Activated naive CD8-positive, alpha-beta T cell treated with anti-CD3 and anti-CD28 coated beads, Interleukin-2, amount 10 ng/mL, durations not matched to agents 7 days and 5 days (primary cell): ENCODE data around the gene CCT5. TPM values are rescaled to one million over a fixed set of nuclear protein-coding genes. Genes with fewer than 3 reads are reported as not detected.
"Not testable (repeated sequence)": the region's sequence is repeated elsewhere in the genome, so short reads cannot be mapped to it uniquely, and the experiment has no call there.

ENCODE experiments used
- ATAC-seq: fragments of 150-1000 bp; cut with Tn5 transposase; one replicate; pipeline ENCODE4 v1.10.0; 2021; ENCODE audit warnings: low read depth, moderate library complexity
- POLR2A ChIA-PET: fragments of 350-600 bp; sonication (Branson Sonifier 250); formaldehyde crosslinking; loops from one replicate; lab custom pipeline; 2021; ENCODE audit warnings: antibody characterized with exemption; lab: Charles Lee
- DNase-seq: peaks from one replicate; pipeline ENCODE4 v3.0.0; 2021
- H3K27ac Mint-ChIP-seq: one replicate; pipeline ENCODE4 v1.8.0; 2022; ENCODE audit warnings: mild to moderate bottlenecking, mixed read lengths
- H3K27me3 Mint-ChIP-seq: one replicate; pipeline ENCODE4 v1.8.0; 2022; ENCODE audit warnings: mild to moderate bottlenecking, moderate library complexity, mixed read lengths
- H3K36me3 Mint-ChIP-seq: one replicate; pipeline ENCODE4 v1.8.0; 2021; ENCODE audit warnings: mild to moderate bottlenecking, mixed read lengths
- H3K4me1 Mint-ChIP-seq: one replicate; pipeline ENCODE4 v1.8.0; 2021; ENCODE audit warnings: mixed read lengths
- H3K4me3 Mint-ChIP-seq: one replicate; pipeline ENCODE4 v1.8.0; 2022; ENCODE audit warnings: mild to moderate bottlenecking, moderate library complexity, mixed read lengths
- H3K9me3 Mint-ChIP-seq: one replicate; pipeline ENCODE4 v1.8.0; 2021; ENCODE audit warnings: mixed read lengths
- total RNA-seq, 2 experiments: library from RNA; stranded (reverse); gene quantifications; one replicate each; pipeline ENCODE4 v1.2.3, GENCODE V29; 2021

CCT5 gene
- total RNA-seq, 2 experiments from 2014 or later, result 170 to 182 TPM

- H3K27ac Mint-ChIP-seq, result no peak overlapping the region
- peaks cover 29% of the 10 kb centered on the region for H3K27me3 Mint-ChIP-seq
- POLR2A ChIA-PET, result interaction anchor here (0.6 kb wide), 2 partner anchors 12 to 54 kb away, joined by 3 to 4 read pairs; partner anchors contain the start of gene ATPSCKMT
- no peaks in the 10 kb centered on the region for H3K9me3 Mint-ChIP-seq
- H3K4me1 Mint-ChIP-seq, result peaks cover 9% of the 10 kb centered on the region
- peaks cover 2% of the 10 kb centered on the region for H3K36me3 Mint-ChIP-seq
- DNase-seq (no peak), ATAC-seq (no peak)
- H3K4me3 Mint-ChIP-seq, result no peak overlapping the region
Measured at GRCh38 chr5:10303699-10304170, 53.7 kb downstream of the CCT5 start.

GRCh38 chr5:10304932-10305331 is 54.9 kb downstream of the CCT5 start:
- Mint-ChIP-seq H3K27me3 (peaks cover 34% of the 10 kb centered on the region), H3K27ac (no peak overlapping the region), H3K4me1 (peaks cover 9% of the 10 kb centered on the region), H3K36me3 (peaks cover under 1% of the 10 kb centered on the region), H3K9me3 (no peaks in the 10 kb centered on the region), H3K4me3 (no peak overlapping the region)
- POLR2A ChIA-PET, result interaction anchor here (0.7 kb wide), 1 partner anchor 48 kb away, joined by 3 read pairs; no protein-coding TSS in a partner anchor
- no peak for ATAC-seq
- no peak for DNase-seq

GRCh38 chr5:10306114-10306513 is 56.0 kb downstream of the CCT5 start:
- no peaks in the 10 kb centered on the region for H3K36me3 Mint-ChIP-seq
- DNase-seq (no peak), ATAC-seq (no peak)
- no peak overlapping the region for H3K4me3 Mint-ChIP-seq
- H3K27ac Mint-ChIP-seq, result no peak overlapping the region
- H3K4me1 Mint-ChIP-seq, result peaks cover 9% of the 10 kb centered on the region
- POLR2A ChIA-PET, result no interaction called here
- H3K27me3 Mint-ChIP-seq, result peaks cover 34% of the 10 kb centered on the region
- no peaks in the 10 kb centered on the region for H3K9me3 Mint-ChIP-seq

GRCh38 chr5:10306806-10307205 is 56.7 kb downstream of the CCT5 start:
- POLR2A ChIA-PET, result no interaction called here
- DNase-seq (no peak), ATAC-seq (no peak)
- Mint-ChIP-seq H3K27ac (no peak overlapping the region), H3K4me1 (peaks cover 9% of the 10 kb centered on the region), H3K4me3 (peak overlapping the region; percentile 74), H3K36me3 (no peaks in the 10 kb centered on the region), H3K27me3 (peaks cover 34% of the 10 kb centered on the region), H3K9me3 (no peaks in the 10 kb centered on the region)

GRCh38 chr5:10307206-10308148 is 57.4 kb downstream of the CCT5 start, which contains the start of gene CMBL:
CMBL (minus strand) TSS chr5:10307902; CDS start chr5:10290762, 17,140 bp downstream.
- DNase-seq (peak; percentile 53), ATAC-seq (peak; percentile 81)
- Mint-ChIP-seq H3K36me3 (no peaks in the 10 kb centered on the region), H3K4me3 (peak within 1 kb of the TSS; percentile 74), H3K9me3 (no peaks in the 10 kb centered on the region), H3K27me3 (peaks cover 34% of the 10 kb centered on the region), H3K27ac (peak within 1 kb of the TSS; percentile 17), H3K4me1 (peaks cover 9% of the 10 kb centered on the region)
- POLR2A ChIA-PET, result no interaction called here

GRCh38 chr5:10308844-10309243 is 58.8 kb downstream of the CCT5 start:
- no peaks in the 10 kb centered on the region for H3K9me3 Mint-ChIP-seq
- peaks cover 9% of the 10 kb centered on the region for H3K4me1 Mint-ChIP-seq
- no peak overlapping the region for H3K27ac Mint-ChIP-seq
- no peak for DNase-seq
- no peak for ATAC-seq
- POLR2A ChIA-PET, result no interaction called here
- peaks cover 30% of the 10 kb centered on the region for H3K27me3 Mint-ChIP-seq
- H3K4me3 Mint-ChIP-seq, result peak overlapping the region; percentile 31
- H3K36me3 Mint-ChIP-seq, result no peaks in the 10 kb centered on the region

- Mint-ChIP-seq H3K27me3 (peaks cover 30% of the 10 kb centered on the region), H3K36me3 (no peaks in the 10 kb centered on the region), H3K27ac (no peak overlapping the region), H3K9me3 (no peaks in the 10 kb centered on the region), H3K4me1 (peaks cover 9% of the 10 kb centered on the region), H3K4me3 (no peak overlapping the region)
- no peak for ATAC-seq
- no peak for DNase-seq
- POLR2A ChIA-PET, result no interaction called here
Measured at GRCh38 chr5:10310066-10310779, 60.1 kb downstream of the CCT5 start.

GRCh38 chr5:10310835-10311570 is 60.9 kb downstream of the CCT5 start:
- H3K36me3 Mint-ChIP-seq, H3K4me1 Mint-ChIP-seq, DNase-seq, H3K4me3 Mint-ChIP-seq, H3K9me3 Mint-ChIP-seq, H3K27ac Mint-ChIP-seq, POLR2A ChIA-PET, ATAC-seq: not testable (repeated sequence)
- peaks cover 25% of the 10 kb centered on the region for H3K27me3 Mint-ChIP-seq

- Mint-ChIP-seq H3K4me1 (peaks cover 8% of the 10 kb centered on the region), H3K36me3 (no peaks in the 10 kb centered on the region), H3K4me3 (no peak overlapping the region), H3K27ac (no peak overlapping the region), H3K27me3 (peaks cover 19% of the 10 kb centered on the region), H3K9me3 (no peaks in the 10 kb centered on the region)
- POLR2A ChIA-PET, result no interaction called here
- no peak for DNase-seq
- ATAC-seq, result no peak
Measured at GRCh38 chr5:10311595-10312425, 61.7 kb downstream of the CCT5 start.

- no peak for ATAC-seq
- Mint-ChIP-seq H3K4me1 (no peaks in the 10 kb centered on the region), H3K36me3 (no peaks in the 10 kb centered on the region), H3K27me3 (peaks cover 5% of the 10 kb centered on the region), H3K27ac (no peak overlapping the region), H3K4me3 (no peak overlapping the region), H3K9me3 (no peaks in the 10 kb centered on the region)
- DNase-seq, result no peak
- POLR2A ChIA-PET, result no interaction called here
Measured at GRCh38 chr5:10315201-10315600, 65.1 kb downstream of the CCT5 start.
